ENCODE measurements around the gene RPL26.

DNA sequence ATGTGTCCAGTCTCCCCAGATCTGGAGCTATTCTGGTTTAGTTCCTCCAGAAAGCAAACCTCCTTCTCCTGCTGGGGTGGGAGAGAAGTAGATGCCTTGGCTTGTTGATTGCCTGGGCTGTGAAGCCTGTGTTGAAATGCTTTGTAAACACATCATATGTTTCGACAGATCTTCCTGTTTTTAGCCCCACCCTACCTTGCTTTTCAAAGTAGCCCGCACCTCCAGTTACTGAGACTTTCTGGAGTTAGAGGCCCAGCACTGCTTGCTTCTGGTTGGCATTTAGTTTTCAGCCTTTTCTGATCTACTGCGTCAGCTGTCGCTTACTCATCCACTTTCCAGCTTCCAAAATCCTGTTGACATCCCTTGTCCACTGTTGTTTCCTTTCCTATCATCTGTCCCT lies 34.8 kb upstream of the RPL26 start:
- no peak for TF ChIP-seq CTCF (IDR thresholded peaks at IDR 0.05; ENCODE audit: low read depth, low read length, poor library complexity, severe bottlenecking)
- TF ChIP-seq EZH2phosphoT487 (IDR thresholded peaks at IDR 0.05; ENCODE audit: borderline replicate concordance, low read length) = no peak
